ENCODE results near the gene ACOT8. TPM values are rescaled to one million over a fixed set of nuclear protein-coding genes. Genes with fewer than 3 reads are reported as not detected.

ACOT8 gene
- polyA plus RNA-seq, 3 donors = 16.6 to 28.5 (median 21.7) TPM

GRCh38 chr20:45861221-45862075 lies 4.3 kb upstream of the ACOT8 start:
- whole genome bisulfite sequencing, 3 donors = 82 to 97% (median 93%) methylated on average over 7 of the region's 7 CpGs

GRCh38 chr20:45860560-45861220 lies 3.5 kb upstream of the ACOT8 start:
- no peak overlapping the region for H3K27ac ChIP-seq (ENCODE audit: low read depth, low read length)

More at GRCh38 chr20:45861221-45862075, 4.3 kb upstream of the ACOT8 start:
- H3K27ac ChIP-seq (ENCODE audit: low read depth, low read length) = no peak overlapping the region

GRCh38 chr20:45859916-45860315 lies 2.7 kb upstream of the ACOT8 start:
- H3K27ac ChIP-seq (ENCODE audit: low read depth, low read length) = no peak overlapping the region
- WGBS, 3 donors = 89 to 97% (median 94%) methylated on average over 5 of the region's 5 CpGs

More at GRCh38 chr20:45860560-45861220, 3.5 kb upstream of the ACOT8 start:
- 66 to 76% (median 74%) methylated on average over 7 of the region's 7 CpGs for WGBS, 3 donors

- 5 to 15% (median 11%) methylated on average over 12 to 13 of the region's 13 CpGs for WGBS, 3 donors
- no peak overlapping the region for H3K27ac ChIP-seq (ENCODE audit: low read depth, low read length)
Measured at GRCh38 chr20:45857882-45858216, 657 bp upstream of the ACOT8 start.

GRCh38 chr20:45853484-45853883 lies 3.7 kb downstream of the ACOT8 start:
- no peak overlapping the region for H3K27ac ChIP-seq (ENCODE audit: low read depth, low read length)
- WGBS, 3 donors = 27 to 87% (median 84%) methylated on average over 2 of the region's 2 CpGs

- WGBS, 3 donors = 96 to 99% (median 97%) methylated on average over 6 of the region's 6 CpGs
Measured at GRCh38 chr20:45852326-45852725, 4.9 kb downstream of the ACOT8 start.

GRCh38 chr20:45851501-45851900 lies 5.7 kb downstream of the ACOT8 start:
- H3K27ac ChIP-seq (ENCODE audit: low read depth, low read length) = no peak overlapping the region

More at GRCh38 chr20:45852326-45852725, 4.9 kb downstream of the ACOT8 start:
- H3K27ac ChIP-seq (ENCODE audit: low read depth, low read length) = no peak overlapping the region

- 48 to 100% (median 88%) methylated on average over 1 of the region's 1 CpG for WGBS, 3 donors
- H3K27ac ChIP-seq (ENCODE audit: low read depth, low read length) = no peak overlapping the region
Measured at GRCh38 chr20:45850926-45851325, 6.3 kb downstream of the ACOT8 start.

GRCh38 chr20:45850238-45850637 lies 7.0 kb downstream of the ACOT8 start:
- no peak overlapping the region for H3K27ac ChIP-seq (ENCODE audit: low read depth, low read length)
- 95 to 100% (median 97%) methylated on average over 2 of the region's 2 CpGs for WGBS, 3 donors

GRCh38 chr20:45848969-45849582 lies 8.1 kb downstream of the ACOT8 start:
- 94 to 95% (median 94%) methylated on average over 8 of the region's 8 CpGs for WGBS, 3 donors
- no peak overlapping the region for H3K27ac ChIP-seq (ENCODE audit: low read depth, low read length)

- WGBS, 3 donors = 93 to 98% (median 96%) methylated on average over 8 of the region's 8 CpGs
- no peak overlapping the region for H3K27ac ChIP-seq (ENCODE audit: low read depth, low read length)
Measured at GRCh38 chr20:45848421-45848820, 8.8 kb downstream of the ACOT8 start.

GRCh38 chr20:45845452-45845851 lies 11.7 kb downstream of the ACOT8 start:
- no peak overlapping the region for H3K27ac ChIP-seq (ENCODE audit: low read depth, low read length)

GRCh38 chr20:45843506-45843905 lies 13.7 kb downstream of the ACOT8 start:
- WGBS, 3 donors = 91 to 93% (median 92%) methylated on average over 14 of the region's 14 CpGs
- H3K27ac ChIP-seq (ENCODE audit: low read depth, low read length) = no peak overlapping the region

GRCh38 chr20:45842169-45842812 lies 14.9 kb downstream of the ACOT8 start:
- no peak overlapping the region for H3K27ac ChIP-seq (ENCODE audit: low read depth, low read length)

GRCh38 chr20:45841407-45842129 lies 15.6 kb downstream of the ACOT8 start:
- H3K27ac ChIP-seq (ENCODE audit: low read depth, low read length) = no peak overlapping the region

More at GRCh38 chr20:45842169-45842812, 14.9 kb downstream of the ACOT8 start:
- 31 to 68% (median 31%) methylated on average over 5 of the region's 5 CpGs for WGBS, 3 donors

GRCh38 chr20:45840700-45841198 lies 16.4 kb downstream of the ACOT8 start:
- no peak overlapping the region for H3K27ac ChIP-seq (ENCODE audit: low read depth, low read length)
- WGBS, 3 donors = 88 to 92% (median 90%) methylated on average over 22 to 25 of the region's 25 CpGs

More at GRCh38 chr20:45841407-45842129, 15.6 kb downstream of the ACOT8 start:
- WGBS, 3 donors = 93 to 94% (median 93%) methylated on average over 10 of the region's 10 CpGs

- no peak overlapping the region for H3K27ac ChIP-seq (ENCODE audit: low read depth, low read length)
- WGBS, 3 donors = 33 to 50% (median 40%) methylated on average over 1 of the region's 1 CpG
Measured at GRCh38 chr20:45836841-45837240, 20.4 kb downstream of the ACOT8 start.

GRCh38 chr20:45835825-45836224 lies 21.4 kb downstream of the ACOT8 start:
- no peak overlapping the region for H3K27ac ChIP-seq (ENCODE audit: low read depth, low read length)
- 69 to 90% (median 71%) methylated on average over 5 of the region's 5 CpGs for WGBS, 3 donors

Data from adipose tissue (tissue), 3 donors.